Endothelial cell of hepatic sinusoid (primary cell): ENCODE results near the gene TRIP10.

Experiments
- in situ Hi-C: cut with HindIII; loops from 2 replicates; pipeline ENCODE4 v1.10.0; 2017; ENCODE audit warnings: low sequenced_read_pairs

The TRIP10 gene

DNA sequence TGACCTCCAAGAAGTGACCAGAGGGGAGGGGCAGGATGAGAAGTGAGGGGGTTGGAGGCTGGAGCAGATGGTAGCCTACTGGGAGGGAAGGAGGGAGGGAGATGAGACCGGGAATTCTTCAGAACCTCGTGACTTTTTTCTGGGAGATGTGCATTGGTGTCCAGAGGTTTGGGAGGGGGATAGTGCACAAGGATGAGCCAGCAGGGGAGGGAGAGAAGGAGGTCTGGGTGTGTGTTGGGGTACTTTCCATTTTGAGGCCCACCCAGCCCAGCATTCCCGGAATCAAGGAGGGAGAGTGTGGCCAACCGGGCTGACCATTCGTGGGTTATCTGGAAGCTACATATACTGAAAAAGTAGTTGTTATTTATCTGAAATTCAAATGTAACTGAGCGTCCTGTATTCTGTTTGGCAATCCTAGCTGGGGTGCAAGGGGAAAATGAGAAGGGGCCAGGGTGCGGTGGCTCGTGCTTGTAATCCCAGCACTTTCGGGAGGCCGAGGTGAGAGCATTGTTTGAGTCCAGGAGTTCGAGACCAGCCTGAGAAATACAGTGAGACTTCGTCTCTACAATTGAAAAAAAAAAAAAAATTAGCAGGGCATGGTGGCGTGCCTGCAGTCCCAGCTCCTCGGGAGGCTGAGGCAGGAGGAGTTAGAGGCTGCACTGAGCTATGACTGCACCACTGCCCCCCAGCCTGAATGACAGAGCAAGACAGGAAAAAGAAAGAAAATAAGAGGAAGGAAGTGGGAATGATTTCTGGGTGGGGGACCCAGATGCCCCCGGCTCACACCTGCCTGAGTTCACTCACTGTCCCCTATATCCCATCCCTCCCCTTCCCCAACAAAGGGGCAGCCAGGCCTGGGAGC, 14.6 kb upstream of the TRIP10 start:
- in situ Hi-C loops: loop anchor here (5.0 kb wide), 1 partner anchor 48 kb away; no protein-coding TSS in a partner anchor

DNA sequence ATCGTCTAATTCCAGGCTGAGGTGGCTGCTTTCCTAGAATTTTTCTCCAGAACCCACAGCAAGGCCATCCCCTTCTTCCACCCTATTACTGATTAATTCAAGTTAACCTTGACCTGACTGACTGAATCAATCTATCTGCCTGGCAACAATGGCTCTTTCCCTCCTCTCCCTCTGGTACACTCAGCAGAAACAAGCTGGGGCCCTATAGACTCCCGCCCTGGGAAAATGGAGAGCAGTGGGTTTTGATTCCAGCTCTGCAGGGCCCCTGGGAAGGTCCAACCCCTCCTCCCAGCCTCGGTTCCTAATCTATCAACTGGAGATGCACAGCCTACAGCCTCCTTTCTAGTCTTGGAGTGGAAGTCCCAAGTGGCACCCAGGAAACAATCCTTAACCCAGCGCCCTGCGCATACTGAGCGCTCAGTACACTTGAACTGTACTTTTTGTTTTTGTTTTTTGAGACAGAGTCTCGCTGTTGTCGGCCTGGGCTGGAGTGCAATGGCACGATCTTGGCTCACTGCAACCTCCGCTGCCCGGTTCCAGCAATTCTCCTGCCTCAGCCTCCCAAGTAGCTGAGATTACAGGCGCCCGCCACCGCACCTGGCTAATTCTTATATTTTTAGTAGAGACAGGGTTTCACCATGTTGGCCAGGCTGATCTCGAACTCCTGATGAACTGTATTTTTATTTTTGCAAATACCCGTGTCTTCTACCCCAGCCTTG, 13.8 kb upstream of the TRIP10 start:
- in situ Hi-C loops: no loop called here

DNA sequence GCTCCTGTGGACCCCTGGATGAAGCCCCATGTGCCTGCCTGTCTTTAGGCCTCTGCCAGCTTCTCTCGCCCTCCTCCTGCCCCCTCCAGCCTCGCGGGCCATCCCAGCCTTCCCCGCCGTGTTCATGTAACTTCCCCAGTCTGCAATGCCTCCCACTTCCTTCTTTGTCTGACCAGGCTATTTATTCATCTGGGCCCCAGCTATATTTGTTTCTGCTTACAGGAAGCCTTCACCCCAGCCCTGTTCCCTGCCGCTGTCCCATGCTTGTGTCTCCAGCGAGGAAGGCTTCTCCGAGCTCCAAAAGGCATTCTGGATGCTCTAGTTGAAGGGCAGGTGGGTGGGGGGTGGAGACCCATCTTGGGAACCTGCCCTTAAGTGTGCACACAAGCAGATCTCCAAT, 11.1 kb upstream of the TRIP10 start:
- in situ Hi-C loops: no loop called here

- in situ Hi-C loops: no loop called here
Observed at GRCh38 chr19:6729573-6730152, 9.8 kb upstream of the TRIP10 start.

GRCh38 chr19:6730153-6730804, 9.2 kb upstream of the TRIP10 start:
- in situ Hi-C loops: no loop called here

- in situ Hi-C loops: no loop called here
Observed at GRCh38 chr19:6730941-6731670, 8.4 kb upstream of the TRIP10 start.

- in situ Hi-C loops: no loop called here
Observed at GRCh38 chr19:6731822-6732221, 7.7 kb upstream of the TRIP10 start.

- in situ Hi-C loops: no loop called here
Observed at GRCh38 chr19:6732803-6733337, 6.6 kb upstream of the TRIP10 start.

GRCh38 chr19:6733338-6734095, 6.0 kb upstream of the TRIP10 start:
- in situ Hi-C loops: no loop called here

GRCh38 chr19:6734096-6734696, 5.3 kb upstream of the TRIP10 start:
- in situ Hi-C loops: no loop called here

DNA sequence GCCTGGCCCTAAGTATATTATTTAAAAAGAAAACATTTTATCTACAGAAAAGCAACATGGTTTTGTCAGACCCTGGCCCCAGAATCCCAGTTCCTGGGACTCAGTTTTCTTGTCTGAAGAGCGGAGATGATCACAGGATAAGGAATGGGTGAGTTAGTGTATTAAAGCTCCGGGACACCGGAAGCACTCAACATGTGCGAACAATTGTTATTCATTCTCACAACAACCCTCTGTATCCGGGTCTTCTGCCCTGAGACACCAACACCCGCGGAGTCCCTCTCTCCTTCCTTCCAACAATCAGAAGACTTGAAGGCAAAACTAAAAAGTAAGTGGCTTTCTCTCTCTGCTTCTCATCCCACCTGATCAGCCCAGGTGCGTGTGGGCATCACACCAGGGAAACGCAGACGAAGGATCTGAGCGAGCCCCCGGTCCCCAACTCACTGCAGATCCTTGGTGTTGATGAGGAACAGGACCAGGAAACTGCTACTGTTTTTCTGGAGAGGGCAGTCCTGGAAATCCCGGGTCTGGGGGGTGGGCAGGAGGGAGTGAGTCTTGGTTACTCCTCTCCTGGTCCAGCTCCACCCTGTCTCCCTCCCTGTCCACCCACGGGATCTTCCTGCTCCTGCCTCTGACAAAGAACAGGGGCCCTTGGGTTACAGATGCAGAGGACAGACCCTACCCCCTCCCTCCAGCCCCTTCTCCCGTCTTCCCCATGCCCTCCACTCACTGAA, 4.1 kb upstream of the TRIP10 start:
- in situ Hi-C loops: no loop called here

- in situ Hi-C loops: no loop called here
Observed at GRCh38 chr19:6736169-6736916, 3.1 kb upstream of the TRIP10 start.

DNA sequence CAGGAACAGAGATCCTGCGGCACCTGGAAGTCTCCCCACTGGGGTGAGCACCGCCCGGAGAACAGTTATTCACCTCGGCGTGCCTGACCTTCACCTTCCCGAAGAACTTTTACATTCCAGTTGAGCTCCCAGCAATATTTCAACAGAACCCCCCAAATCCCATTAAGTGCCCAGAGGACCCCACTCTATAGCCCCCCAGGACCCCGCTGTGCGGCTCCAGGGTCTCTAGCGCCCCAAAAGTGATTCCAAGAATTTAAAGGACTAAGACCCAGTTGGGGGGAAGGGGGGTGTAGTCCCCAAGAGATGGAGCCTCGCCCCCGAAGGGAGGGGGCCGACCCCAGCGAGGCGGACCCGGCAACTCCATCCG, 2.6 kb upstream of the TRIP10 start:
- in situ Hi-C loops: no loop called here

DNA sequence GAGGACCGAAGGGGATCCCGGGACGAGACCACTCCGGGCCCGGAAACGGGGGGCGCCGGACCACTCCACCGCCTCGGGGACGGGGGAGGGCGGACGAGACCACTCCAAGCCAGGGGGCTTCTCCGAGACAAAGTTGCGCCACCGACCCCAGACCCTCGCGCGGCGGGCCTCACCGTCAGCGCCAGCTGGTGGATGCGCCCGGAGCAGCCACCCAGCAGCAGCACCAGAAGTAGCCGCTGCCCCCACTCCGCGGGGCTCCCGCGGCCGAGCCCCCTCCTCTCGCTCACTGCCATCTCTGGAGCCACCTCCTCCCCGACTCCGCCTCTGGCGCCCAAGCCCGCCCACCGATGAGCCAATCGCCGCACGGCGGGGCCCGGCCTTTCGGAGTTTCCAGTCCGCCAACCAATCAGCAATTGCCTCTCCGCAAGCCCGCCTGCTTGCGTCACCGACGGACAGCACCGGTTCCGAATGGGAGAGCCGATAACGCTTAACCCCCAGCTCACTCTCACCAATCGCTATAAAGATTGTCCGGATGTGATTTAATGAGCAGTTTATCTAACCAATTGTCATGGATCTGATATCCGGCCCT, 2.1 kb upstream of the TRIP10 start, which contains the start of gene GPR108:
Gene GPR108 (minus strand): TSS at position 297 of the 589 bp plus-strand sequence. CDS start 4 bp downstream, at position 293.
- in situ Hi-C loops: no loop called here

DNA sequence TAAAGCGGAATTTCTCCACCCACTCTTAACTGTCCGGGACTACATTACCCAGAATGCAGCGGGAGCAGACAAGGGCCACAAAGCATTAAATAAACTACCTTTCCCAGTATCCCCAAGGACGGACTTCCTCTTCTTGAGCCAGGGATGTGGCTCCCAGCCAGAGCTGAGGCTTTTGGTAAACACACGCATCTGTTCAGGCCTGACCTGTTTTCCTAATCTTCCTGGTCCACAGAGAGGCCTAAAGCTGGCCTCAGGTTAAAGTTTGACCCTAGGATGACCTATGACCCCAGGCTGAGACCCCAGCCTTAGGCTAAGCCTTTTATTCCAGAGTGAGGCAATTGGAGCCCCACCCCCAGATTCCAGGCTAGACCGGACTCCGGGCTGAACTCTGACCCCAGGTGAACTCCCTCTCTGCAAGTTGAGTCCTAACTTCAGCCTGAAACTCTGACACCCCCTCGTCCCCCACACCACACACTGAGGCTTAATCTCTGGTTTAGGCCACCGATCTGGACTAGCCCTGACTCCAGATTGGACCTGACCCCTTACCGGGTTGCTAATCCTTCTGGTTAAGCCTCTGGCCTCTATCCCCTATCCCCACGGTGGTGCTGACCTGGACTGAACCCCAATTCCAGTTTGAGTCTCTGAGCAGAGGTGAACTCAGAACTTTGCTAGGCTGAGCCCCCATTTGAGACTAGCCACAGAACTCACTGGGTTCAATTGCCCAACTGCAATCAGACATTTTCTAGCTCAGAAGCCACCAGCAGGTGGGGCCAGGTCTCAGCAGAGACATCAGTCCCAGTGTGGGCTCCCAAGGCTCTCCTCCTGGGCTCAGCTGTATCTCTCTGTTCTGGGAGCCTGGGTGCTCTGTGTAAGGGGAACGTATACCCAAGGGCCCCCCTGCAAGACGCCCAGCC, 1.4 kb upstream of the TRIP10 start:
- in situ Hi-C loops: no loop called here

GRCh38 chr19:6738787-6739389, 592 bp upstream of the TRIP10 start:
- in situ Hi-C loops: no loop called here
